NCI-H526 (cell line): ENCODE measurements around the gene TBC1D10A.
A peak's percentile ranks its signal among the peaks of the same experiment; 100 is the strongest.

Source experiments
- DNase-seq, 2 experiments: peaks; one replicate each; lab custom pipeline; 2025; lab: John Stamatoyannopoulos, UW

TBC1D10A gene

GRCh38 chr22:30326706-30327362, at the start of gene TBC1D10A:
TSS of gene TBC1D10A (minus strand) at chr22:30326941. CDS start at chr22:30326881, 60 bp downstream.
- DNase-seq, result peak; percentile 80 to 97

- no peak for DNase-seq
Measured at GRCh38 chr22:30375312-30375849, 48.6 kb upstream of the TBC1D10A start.

- DNase-seq, result no peak
Measured at GRCh38 chr22:30373331-30374325, 46.9 kb upstream of the TBC1D10A start.

- DNase-seq, result no peak
Measured at GRCh38 chr22:30372915-30373314, 46.2 kb upstream of the TBC1D10A start.

GRCh38 chr22:30371981-30372380, 45.2 kb upstream of the TBC1D10A start:
- no peak for DNase-seq

- no peak for DNase-seq
Measured at GRCh38 chr22:30371321-30371720, 44.6 kb upstream of the TBC1D10A start.

- DNase-seq, result no peak
Measured at GRCh38 chr22:30370641-30371230, 44.0 kb upstream of the TBC1D10A start.

- no peak for DNase-seq
Measured at GRCh38 chr22:30368420-30368819, 41.7 kb upstream of the TBC1D10A start.

GRCh38 chr22:30365891-30366290, 39.1 kb upstream of the TBC1D10A start:
- no peak for DNase-seq

- no peak for DNase-seq
Measured at GRCh38 chr22:30362651-30363281, 36.0 kb upstream of the TBC1D10A start.

GRCh38 chr22:30361916-30362650, 35.3 kb upstream of the TBC1D10A start:
- no peak for DNase-seq

- no peak for DNase-seq
Measured at GRCh38 chr22:30358541-30358940, 31.8 kb upstream of the TBC1D10A start.

- no peak for DNase-seq
Measured at GRCh38 chr22:30357650-30358215, 31.0 kb upstream of the TBC1D10A start.

- no peak for DNase-seq
Measured at GRCh38 chr22:30357236-30357570, 30.5 kb upstream of the TBC1D10A start.

- DNase-seq, result peak; percentile 86 to 94
Measured at GRCh38 chr22:30356449-30357235, 29.9 kb upstream of the TBC1D10A start, which contains the start of the genes CCDC157 and SF3A1. TSS of gene CCDC157 (plus strand) at chr22:30357007. CDS start at chr22:30366001, 8,994 bp downstream. TSS of gene SF3A1 (minus strand) at chr22:30356894. CDS start at chr22:30356792, 102 bp downstream.

GRCh38 chr22:30354644-30355043, 27.9 kb upstream of the TBC1D10A start:
- DNase-seq, result no peak

- DNase-seq, result no peak
Measured at GRCh38 chr22:30351226-30351625, 24.5 kb upstream of the TBC1D10A start.

- DNase-seq, result no peak
Measured at GRCh38 chr22:30348809-30349208, 22.1 kb upstream of the TBC1D10A start.

- DNase-seq, result no peak
Measured at GRCh38 chr22:30348404-30348803, 21.7 kb upstream of the TBC1D10A start.
